GM18502 (cell line): Measurements from ENCODE around the gene CCDC51.

Experiments
- ATAC-seq: cut with Tn5 transposase; IDR thresholded peaks from one replicate; pipeline ENCODE4 v1.9.1; 2021; ENCODE audit warnings: mild to moderate bottlenecking; ENCODE audit not compliant: unreplicated experiment, poor library complexity

The CCDC51 gene

GRCh38 chr3:48397767-48398681 is 41.9 kb downstream of the CCDC51 start:
- ATAC-seq: no peak

- ATAC-seq: no peak
Measured at GRCh38 chr3:48395714-48396113, 44.2 kb downstream of the CCDC51 start.

GRCh38 chr3:48394391-48394790 is 45.5 kb downstream of the CCDC51 start:
- ATAC-seq: no peak

DNA sequence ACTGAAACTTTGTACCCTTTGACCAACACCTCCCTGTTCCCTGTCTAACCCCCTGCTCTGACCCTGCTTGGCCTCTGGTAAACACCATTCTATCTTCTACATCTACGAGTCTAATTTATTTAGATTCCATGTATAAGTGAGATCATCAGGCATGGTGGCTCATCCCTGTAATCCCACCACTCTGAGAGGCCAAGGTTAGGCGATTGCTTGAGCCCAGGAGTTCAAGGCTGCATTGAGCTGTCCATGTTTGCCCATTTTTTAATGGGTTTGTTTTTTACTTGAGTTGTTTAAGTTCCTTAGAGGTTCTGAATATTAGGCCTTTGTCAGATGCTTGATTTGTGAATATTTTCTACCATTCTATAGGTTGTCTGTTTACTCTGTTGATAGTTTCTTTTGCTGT is 51.0 kb downstream of the CCDC51 start:
- ATAC-seq: no peak

GRCh38 chr3:48387634-48388033 is 52.3 kb downstream of the CCDC51 start:
- ATAC-seq: no peak
